Astrocyte of the cerebellum (primary cell): ENCODE data around the gene PARVB.

Experiments used
- DNase-seq: peaks from one replicate; pipeline ENCODE4 v3.0.0-alpha.2; 2011; ENCODE audit warnings: low read depth
- H3K4me3 ChIP-seq: 2 replicates; pipeline ENCODE4 v1.5.1; 2011; ENCODE audit warnings: mild to moderate bottlenecking, low read depth, low read length, moderate library complexity
- in situ Hi-C: cut with HindIII; loops from 2 replicates; pipeline ENCODE4 v1.10.0; 2017; ENCODE audit warnings: low sequenced_read_pairs
- TF ChIP-seq, protein P1 (sequence below): IDR thresholded peaks from 2 replicates; pipeline ENCODE4 v1.5.1; 2012; ENCODE audit warnings: low read length, low read depth, moderate library complexity, mild to moderate bottlenecking; ENCODE audit errors: missing control alignments

The PARVB gene

DNA sequence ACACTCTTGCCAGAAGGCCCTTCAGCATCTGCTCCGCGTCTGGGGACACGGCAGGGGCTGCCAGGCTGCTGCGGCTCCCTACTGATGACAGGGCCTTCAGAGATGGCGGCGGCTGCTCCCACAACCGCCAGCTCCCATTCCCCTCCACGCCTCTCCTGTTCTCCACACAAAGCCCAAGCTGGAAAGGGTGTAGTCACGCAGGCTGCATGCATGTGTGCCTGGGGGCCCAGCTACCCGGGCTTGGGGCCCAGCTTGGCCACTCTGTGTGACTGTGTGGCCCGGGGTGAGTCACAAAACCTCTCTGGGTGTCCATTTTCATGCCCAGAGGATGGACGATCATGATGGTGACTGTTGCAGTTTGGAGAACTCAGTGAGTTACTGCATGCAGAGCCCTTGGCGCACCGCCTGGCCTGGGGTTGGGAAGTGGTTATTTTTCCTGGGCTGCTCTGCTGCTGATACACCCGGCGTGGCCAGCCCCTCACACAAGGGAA is 31.7 kb upstream of the PARVB start:
- in situ Hi-C loops: loop anchor here (5.0 kb wide), 1 partner anchor 90 kb away; no protein-coding TSS in a partner anchor
- no peak overlapping the region for H3K4me3 ChIP-seq
- DNase-seq: peak; percentile 48
- TF ChIP-seq, protein P1, sequence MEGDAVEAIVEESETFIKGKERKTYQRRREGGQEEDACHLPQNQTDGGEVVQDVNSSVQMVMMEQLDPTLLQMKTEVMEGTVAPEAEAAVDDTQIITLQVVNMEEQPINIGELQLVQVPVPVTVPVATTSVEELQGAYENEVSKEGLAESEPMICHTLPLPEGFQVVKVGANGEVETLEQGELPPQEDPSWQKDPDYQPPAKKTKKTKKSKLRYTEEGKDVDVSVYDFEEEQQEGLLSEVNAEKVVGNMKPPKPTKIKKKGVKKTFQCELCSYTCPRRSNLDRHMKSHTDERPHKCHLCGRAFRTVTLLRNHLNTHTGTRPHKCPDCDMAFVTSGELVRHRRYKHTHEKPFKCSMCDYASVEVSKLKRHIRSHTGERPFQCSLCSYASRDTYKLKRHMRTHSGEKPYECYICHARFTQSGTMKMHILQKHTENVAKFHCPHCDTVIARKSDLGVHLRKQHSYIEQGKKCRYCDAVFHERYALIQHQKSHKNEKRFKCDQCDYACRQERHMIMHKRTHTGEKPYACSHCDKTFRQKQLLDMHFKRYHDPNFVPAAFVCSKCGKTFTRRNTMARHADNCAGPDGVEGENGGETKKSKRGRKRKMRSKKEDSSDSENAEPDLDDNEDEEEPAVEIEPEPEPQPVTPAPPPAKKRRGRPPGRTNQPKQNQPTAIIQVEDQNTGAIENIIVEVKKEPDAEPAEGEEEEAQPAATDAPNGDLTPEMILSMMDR: no peak

DNA sequence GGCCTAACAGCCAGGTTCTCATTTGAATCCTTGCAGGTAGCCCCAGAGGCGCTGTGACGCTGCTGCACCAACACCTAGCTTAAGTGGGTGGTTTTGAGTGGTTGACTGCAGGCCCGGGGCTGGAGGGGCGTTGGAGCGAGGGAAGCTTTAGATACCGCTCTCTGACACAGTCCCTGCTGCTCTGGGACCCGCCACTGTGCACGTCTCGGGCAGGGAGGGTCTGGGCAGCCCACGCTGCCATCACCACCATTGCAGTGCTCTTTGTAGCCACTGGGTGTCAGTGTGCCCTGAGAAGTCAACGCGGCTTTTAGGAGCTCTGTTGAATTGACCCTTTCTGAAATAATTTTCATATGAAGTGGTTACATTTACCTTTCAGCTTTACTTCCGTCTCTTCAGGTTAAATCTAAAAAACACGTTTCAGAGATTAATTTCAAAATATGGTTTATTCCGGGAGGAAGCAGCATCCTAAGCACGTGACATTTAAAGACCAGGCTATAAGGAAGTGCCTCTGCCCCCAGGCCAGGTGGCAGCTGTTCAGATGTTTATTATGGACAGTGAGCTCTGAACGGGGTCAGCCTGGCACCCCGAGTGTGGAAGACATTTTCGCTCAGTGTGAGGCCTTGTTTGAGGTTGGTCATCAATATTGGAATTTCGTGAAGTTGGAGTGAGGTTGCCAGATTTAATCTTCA is 30.9 kb upstream of the PARVB start:
- TF ChIP-seq, protein P1: peak; percentile 96
- H3K4me3 ChIP-seq: no peak overlapping the region
- DNase-seq: peak; percentile 38
- in situ Hi-C loops: loop anchor here (5.0 kb wide), 1 partner anchor 89 kb away; no protein-coding TSS in a partner anchor

DNA sequence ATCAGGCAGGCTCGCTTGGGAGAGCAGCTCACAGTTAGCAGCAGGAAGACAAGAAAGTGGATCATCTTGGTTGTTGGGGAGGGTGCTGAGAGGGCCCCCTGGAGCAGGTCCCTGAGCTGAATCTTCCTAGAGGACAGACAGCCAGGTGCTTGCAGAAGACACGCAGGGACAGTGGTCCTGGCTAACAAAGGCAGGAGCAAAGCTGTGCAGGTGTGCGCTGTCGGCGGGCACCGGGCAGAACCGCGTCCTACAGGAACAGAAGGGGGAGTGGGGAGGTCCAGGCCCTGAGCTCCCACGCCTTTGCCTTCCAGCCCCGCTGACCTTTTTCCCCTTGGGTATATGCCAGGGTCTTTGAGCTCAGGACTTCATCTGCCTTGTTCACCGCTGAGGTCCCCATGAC is 30.1 kb upstream of the PARVB start:
- no peak for DNase-seq
- in situ Hi-C loops: loop anchor here (5.0 kb wide), 1 partner anchor 88 kb away; no protein-coding TSS in a partner anchor
- TF ChIP-seq, protein P1: no peak
- H3K4me3 ChIP-seq: no peak overlapping the region

DNA sequence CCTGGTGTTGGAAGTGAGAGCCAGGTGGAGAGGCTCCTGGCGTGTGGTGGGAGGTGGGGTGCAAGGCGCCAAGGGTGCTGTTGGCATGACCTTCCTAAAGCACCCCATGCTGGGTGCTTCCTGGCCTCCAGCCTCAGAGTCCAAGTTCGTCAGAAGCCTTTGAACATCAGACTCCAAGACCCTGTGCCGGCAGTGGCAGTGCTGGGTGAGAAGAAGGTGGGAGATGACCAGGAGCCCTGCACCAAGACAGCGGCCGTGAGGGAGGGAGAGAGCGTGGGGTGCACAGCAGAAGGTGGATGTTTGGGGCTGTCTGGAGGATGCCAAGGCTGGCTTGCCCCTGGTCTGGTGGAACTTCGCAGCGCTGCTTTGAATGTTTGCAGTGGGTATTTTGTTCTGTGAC is 29.7 kb upstream of the PARVB start:
- H3K4me3 ChIP-seq: no peak overlapping the region
- no peak for DNase-seq
- in situ Hi-C loops: loop anchor here (5.0 kb wide), 1 partner anchor 88 kb away; no protein-coding TSS in a partner anchor
- TF ChIP-seq, protein P1: no peak

DNA sequence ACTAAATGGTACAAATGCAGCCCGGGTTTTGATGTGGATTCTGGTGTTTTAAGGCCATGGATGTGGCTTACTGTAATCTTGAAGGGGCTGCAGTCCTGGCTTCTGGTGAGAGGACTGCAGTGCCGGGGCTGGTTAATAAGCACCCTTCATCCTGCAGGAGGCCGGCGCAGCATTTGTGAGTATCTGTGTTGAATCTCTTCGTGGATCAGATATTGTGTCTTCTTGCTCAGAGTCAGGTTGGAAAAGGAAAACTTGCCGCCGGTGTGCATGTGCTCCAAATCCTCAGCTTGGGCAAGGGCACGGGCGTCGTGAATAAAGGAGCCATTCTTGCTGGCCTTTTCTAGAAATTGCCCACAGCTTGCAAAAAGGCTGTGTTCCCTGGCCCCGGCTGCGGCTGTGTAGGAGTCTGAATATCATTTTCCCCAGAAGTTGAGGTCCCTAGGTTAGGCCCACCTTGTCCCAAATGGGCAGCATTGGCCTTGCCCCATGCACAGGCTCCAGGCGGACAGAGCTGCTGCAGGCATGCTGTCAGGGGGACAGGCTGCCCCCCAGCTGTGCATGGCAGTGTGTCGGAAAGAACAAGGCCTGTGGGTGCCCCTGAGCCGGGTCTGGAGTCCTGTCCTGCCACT is 28.9 kb upstream of the PARVB start:
- in situ Hi-C loops: no loop called here
- TF ChIP-seq, protein P1: no peak
- no peak for DNase-seq
- no peak overlapping the region for H3K4me3 ChIP-seq

DNA sequence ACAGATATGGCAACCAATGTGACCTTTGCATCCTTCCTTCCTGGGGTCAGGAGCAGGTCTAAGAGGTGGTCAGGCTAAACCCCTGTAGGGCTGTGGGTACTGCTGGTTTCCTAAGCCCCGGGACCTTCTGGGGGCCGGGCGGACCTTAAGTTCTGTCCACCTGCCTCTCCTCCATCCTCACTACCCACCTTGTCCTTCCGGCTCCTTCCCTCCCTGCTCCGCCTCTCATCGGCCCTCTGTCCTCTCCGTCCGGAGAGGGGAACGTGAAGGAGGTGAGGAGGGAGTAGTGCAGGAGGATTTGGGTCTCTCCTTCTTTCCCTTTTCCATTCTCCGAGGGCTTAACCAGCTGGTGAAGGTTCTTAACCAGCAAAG is 28.3 kb upstream of the PARVB start:
- H3K4me3 ChIP-seq: no peak overlapping the region
- no peak for DNase-seq
- TF ChIP-seq, protein P1: no peak
- in situ Hi-C loops: no loop called here
